ENCODE data around the gene CYSRT1.

Gene CYSRT1

GRCh38 chr9:137188490-137189296 lies 36.3 kb upstream of the CYSRT1 start, which contains the start of the genes ANAPC2 and SSNA1 (continued):
- peak; percentile 84 for TF ChIP-seq ZBTB17 (tag by site-specific recombination; IDR thresholded peaks at IDR 0.05)
- no peak for TF ChIP-seq ZNF645 (tag by site-specific recombination; IDR thresholded peaks at IDR 0.05)
- TF ChIP-seq ZBTB44 (tag by site-specific recombination; IDR thresholded peaks at IDR 0.05) = peak; percentile 23; the same call in 1 of the 2 replicates
- TF ChIP-seq KLF8 (tag by site-specific recombination; IDR thresholded peaks at IDR 0.05) = peak; percentile 68; the same call in 1 of the 2 replicates
- no peak for TF ChIP-seq ZSCAN23 (tag by site-specific recombination; IDR thresholded peaks at IDR 0.05)
- no peak for TF ChIP-seq ZNF768 (tag by site-specific recombination; IDR thresholded peaks at IDR 0.05)
- TF ChIP-seq ZNF580 (tag by site-specific recombination; IDR thresholded peaks at IDR 0.05) = no peak; the same call in 1 of the 2 replicates
- TF ChIP-seq REST (tag by site-specific recombination; IDR thresholded peaks at IDR 0.05) = no peak
- no peak for TF ChIP-seq PRDM6 (tag by site-specific recombination; IDR thresholded peaks at IDR 0.05)
- TF ChIP-seq ZNF19 (tag by site-specific recombination; IDR thresholded peaks at IDR 0.05; ENCODE audit: low read depth) = no peak
- no peak; the same call in none of the 2 replicates for TF ChIP-seq SP3 (tag by site-specific recombination; IDR thresholded peaks at IDR 0.05)
- TF ChIP-seq ZNF211 (tag by site-specific recombination; IDR thresholded peaks at IDR 0.05; ENCODE audit: low read depth) = no peak
- TF ChIP-seq ZNF280C (tag by site-specific recombination; IDR thresholded peaks at IDR 0.05) = no peak
- TF ChIP-seq ZNF433 (tag by site-specific recombination; IDR thresholded peaks at IDR 0.05; ENCODE audit: low read depth) = no peak
- no peak for TF ChIP-seq ZNF157 (tag by site-specific recombination; IDR thresholded peaks at IDR 0.05)
- TF ChIP-seq SCRT2 (tag by site-specific recombination; IDR thresholded peaks at IDR 0.05) = no peak
- no peak for TF ChIP-seq ZNF473 (tag by site-specific recombination; IDR thresholded peaks at IDR 0.05)
- no peak for TF ChIP-seq ZNF169 (tag by site-specific recombination; IDR thresholded peaks at IDR 0.05)
- TF ChIP-seq ZNF701 (tag by site-specific recombination; IDR thresholded peaks at IDR 0.05) = no peak
- no peak for TF ChIP-seq ZSCAN16 (tag by site-specific recombination; IDR thresholded peaks at IDR 0.05)
- TF ChIP-seq ATF2 (tag by site-specific recombination; IDR thresholded peaks at IDR 0.05; ENCODE audit: low read depth) = peak; percentile 90
- no peak for TF ChIP-seq ZNF10 (tag by site-specific recombination; IDR thresholded peaks at IDR 0.05)
- TF ChIP-seq ZNF529 (tag by site-specific recombination; IDR thresholded peaks at IDR 0.05; ENCODE audit: insufficient replicate concordance) = no peak
- TF ChIP-seq ZNF660 (tag by site-specific recombination; IDR thresholded peaks at IDR 0.05) = peak; percentile 80
